GM10847 (cell line): ENCODE results near the gene USP40.

Experiments used
- POLR2A ChIP-seq: IDR thresholded peaks from 2 replicates; pipeline ENCODE4 v1.6.1; 2011; ENCODE audit not compliant: insufficient read length; ENCODE audit errors: extremely low read depth

The USP40 gene, protein sequence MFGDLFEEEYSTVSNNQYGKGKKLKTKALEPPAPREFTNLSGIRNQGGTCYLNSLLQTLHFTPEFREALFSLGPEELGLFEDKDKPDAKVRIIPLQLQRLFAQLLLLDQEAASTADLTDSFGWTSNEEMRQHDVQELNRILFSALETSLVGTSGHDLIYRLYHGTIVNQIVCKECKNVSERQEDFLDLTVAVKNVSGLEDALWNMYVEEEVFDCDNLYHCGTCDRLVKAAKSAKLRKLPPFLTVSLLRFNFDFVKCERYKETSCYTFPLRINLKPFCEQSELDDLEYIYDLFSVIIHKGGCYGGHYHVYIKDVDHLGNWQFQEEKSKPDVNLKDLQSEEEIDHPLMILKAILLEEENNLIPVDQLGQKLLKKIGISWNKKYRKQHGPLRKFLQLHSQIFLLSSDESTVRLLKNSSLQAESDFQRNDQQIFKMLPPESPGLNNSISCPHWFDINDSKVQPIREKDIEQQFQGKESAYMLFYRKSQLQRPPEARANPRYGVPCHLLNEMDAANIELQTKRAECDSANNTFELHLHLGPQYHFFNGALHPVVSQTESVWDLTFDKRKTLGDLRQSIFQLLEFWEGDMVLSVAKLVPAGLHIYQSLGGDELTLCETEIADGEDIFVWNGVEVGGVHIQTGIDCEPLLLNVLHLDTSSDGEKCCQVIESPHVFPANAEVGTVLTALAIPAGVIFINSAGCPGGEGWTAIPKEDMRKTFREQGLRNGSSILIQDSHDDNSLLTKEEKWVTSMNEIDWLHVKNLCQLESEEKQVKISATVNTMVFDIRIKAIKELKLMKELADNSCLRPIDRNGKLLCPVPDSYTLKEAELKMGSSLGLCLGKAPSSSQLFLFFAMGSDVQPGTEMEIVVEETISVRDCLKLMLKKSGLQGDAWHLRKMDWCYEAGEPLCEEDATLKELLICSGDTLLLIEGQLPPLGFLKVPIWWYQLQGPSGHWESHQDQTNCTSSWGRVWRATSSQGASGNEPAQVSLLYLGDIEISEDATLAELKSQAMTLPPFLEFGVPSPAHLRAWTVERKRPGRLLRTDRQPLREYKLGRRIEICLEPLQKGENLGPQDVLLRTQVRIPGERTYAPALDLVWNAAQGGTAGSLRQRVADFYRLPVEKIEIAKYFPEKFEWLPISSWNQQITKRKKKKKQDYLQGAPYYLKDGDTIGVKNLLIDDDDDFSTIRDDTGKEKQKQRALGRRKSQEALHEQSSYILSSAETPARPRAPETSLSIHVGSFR

DNA sequence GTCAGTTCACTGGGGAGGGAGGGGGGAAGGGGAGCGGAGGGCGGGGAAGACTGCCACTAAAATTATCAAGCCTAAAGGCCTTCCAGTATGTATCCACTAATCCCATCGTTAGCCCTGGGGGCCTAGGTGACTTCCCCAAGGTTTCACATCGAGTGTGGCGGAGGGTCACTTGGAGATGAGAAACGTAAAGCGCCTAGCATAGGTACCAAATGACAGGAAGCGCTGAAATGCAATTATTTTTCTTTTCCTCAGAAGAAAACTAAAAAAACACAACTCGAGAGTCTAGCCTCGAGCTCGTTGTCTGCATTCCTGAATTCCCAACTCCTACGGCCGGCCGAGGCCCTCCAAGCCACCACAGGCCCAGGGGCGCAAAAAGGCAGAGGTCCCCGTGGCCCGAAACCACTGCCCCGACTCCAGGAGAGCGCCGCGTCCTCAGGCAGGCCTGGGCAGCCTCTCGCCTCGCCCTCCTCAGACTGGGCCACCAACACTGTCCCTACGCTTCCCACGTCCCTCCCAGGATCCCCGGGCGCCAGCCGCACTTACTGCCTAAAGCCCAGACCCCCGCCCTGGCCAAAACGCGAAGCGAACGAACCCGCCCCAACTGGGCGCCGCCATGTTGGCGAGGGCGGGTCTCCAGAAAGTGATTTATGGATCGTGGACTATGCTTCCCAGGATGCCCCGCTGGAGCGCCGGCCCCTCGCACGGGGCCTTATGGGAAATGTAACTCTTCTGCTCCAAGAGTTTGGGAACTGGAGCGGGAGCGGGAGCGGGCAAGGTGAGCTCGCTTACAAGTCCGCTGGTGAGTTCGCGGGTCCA is at the start of gene USP40:
TSS of gene USP40 (minus strand) at position 642 of the 816 bp plus-strand sequence. CDS start 1,228 bp downstream, outside the sequence.
- peak; percentile 63 for TF ChIP-seq POLR2A

DNA sequence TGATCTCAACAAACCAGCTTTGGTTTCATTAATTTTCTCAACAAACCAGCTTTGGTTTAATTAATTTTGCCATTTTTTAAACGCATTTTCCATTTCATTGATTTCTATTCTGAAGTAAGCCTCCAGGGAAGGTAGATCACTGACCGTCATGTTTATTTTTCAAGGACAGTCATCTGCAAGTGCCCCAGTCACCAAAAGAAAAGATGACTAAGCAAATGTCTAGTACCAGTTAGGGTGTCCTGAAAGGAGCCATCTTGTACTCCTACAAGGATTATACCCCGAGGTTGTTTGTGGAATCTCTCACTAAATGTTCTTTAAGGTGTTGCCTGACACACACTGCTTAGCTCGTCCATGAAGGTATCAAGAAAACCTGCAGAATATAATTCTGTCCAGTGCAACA is 44.7 kb upstream of the USP40 start:
- TF ChIP-seq POLR2A, result no peak

DNA sequence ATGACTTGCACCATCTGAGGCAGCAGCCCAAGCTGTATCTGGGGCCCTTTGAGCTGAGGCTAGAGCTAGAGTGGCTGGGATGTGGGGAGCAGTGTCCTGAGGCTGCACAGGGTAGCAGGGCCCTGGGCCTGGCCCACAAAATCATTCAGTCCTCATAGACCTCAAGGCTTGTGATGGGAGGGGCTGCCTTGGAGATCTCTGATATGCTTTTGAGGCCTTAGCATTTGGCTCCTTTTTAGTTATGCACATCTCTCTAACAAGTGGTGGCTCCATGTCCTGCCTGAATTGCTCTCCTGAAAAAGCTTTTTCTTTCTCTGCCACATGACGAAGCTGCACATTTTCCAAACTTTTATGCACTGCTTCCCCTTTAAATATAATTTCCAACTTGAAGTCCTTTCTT is 39.1 kb upstream of the USP40 start:
- TF ChIP-seq POLR2A, result no peak

DNA sequence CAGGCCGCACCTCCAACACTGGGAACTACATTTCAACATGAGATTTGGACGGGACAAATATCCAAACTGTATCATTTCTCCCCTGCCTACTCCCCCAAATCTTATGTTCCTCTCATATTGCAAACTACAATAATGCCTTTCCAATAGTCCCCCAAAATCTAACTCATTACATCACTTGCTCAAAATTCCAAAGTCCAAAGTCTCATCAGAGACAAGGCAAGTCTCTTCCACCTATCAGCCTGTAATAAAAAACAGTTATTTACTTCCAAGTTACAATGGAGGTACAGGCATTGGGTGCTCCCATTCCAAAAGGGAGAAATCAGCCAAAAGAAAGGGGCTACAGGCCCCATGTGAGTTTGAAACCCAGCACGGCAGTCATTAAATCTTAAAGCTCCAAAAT is 38.2 kb upstream of the USP40 start:
- no peak for TF ChIP-seq POLR2A

DNA sequence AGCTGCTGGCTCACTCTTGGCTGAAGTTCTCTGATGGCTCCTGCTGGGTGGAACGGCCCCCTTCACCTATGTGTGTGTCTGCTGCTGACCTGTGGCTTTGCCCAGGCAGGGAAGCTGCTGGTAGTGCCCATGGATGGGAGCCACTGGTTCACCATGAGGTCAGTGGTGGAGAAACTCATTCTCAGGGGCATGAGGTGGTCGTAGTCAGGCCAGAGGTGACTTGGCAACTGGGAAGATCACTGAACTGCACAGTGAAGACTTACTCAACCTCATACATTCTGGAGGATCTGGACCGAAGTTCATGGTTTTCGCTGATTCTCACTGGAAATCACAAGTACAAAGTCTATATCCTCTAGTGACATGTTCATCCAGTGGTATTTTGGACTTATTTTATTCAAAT is 36.9 kb upstream of the USP40 start:
- TF ChIP-seq POLR2A, result no peak

DNA sequence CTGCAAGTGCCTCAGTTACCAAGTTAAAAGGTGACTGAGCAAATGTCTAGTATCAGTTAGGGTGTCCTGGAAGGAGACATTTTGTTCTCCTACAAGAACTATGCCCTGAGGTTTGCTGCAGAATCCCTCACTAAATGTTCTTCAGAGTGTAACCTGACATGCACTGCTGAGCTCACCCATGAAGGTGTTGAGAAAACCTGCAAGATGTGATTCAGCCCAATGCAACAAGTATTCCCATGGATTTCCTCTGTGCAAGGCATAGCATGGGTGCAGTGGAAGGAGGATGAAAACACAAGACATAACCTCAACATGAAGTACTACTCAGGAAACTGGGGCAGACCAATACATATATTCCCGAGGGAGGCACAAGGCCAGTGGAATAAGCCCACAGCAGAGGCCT is 35.5 kb upstream of the USP40 start:
- TF ChIP-seq POLR2A, result no peak

DNA sequence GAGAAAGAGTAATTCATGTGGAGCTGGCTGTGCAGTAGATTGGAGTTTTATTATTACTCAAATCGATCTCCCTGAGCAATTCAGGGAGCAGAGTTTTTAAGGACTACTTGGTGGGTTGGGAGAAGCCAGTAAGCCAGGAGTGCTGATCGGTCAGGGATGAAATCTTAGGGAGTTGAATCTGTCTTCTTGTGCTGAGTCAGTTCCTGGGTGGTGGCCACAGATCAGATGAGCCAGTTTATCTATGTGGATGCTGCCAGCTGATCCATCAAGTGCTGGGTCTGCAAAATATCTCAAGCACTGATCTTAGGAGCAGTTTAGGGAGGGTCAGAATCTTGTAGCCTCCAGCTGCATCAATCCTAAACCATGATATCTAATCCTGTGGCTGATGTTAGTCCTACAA is 33.8 kb upstream of the USP40 start:
- no peak for TF ChIP-seq POLR2A

DNA sequence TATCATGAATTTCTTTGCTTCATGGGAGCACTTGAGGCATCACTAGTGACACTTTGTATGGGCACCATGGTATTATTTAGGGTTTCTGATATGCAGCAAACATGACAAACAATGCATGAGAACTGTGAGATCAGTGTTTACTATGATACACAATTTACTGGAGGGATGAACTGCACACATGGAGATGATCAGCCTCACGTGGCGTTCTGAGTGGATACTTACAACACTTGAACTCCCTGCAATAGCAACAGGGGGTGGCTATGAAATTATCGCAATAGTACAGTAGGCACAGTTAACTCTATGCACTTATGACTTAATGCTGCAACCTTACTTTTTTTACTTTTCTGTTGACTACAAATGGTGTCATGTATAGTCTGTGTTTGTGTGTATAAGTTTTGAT is 32.4 kb upstream of the USP40 start:
- TF ChIP-seq POLR2A, result no peak

DNA sequence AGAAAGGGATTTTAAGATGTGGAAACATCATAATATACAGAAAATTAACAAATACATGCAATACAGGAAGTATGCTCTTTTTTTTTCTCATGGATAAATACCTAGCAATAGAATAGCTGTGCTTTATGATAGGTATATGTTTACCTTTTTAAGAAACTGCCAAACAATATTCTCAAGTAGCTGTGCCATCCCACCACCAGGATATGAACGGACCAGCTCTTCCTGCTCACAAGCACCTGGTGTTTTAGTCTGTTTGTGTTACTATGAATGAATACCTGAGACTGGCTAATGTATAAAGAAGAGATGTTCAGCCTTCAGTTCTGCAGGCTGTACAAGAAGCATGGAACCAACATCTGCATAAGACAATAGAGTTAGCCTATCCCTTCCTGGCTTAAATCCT is 30.9 kb upstream of the USP40 start:
- TF ChIP-seq POLR2A, result no peak

DNA sequence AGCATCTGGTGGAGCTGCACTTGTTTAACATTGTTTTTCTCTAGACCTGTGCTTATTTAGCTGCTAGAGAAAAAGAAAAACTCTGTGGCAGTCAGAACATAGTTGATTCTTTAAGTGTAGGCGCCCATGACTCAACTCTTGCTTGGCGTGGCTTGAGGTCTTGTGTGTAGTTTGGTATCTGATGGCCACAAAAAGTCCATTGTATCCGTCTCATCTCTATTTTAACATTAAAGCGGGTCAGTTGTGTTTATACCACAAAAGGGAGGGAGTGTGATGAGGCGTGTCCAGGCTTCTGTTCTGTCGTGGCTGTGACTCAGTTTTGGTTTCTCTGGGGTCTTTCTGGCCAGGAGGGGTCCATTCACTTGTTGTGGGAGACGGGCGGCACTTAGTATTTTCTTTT is 26.6 kb upstream of the USP40 start:
- no peak for TF ChIP-seq POLR2A

DNA sequence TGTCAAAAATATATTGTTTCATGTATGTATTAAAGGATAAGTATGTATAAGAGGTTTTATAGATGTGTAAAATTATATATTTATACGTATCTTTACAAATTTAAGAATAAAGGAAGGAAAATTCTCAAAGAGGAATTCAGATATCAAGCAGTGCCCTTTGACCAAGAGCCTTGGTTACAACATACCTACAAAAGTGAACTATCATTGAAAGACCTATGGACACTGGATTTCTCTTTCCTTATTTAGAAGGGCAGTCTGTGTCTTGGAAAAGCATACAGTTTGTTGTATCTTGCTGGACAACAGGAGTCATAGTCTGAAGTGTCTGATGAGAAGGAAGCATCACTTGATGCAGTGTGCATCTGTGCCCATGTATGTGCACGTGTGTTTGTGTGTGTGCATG is 21.8 kb upstream of the USP40 start:
- no peak for TF ChIP-seq POLR2A

DNA sequence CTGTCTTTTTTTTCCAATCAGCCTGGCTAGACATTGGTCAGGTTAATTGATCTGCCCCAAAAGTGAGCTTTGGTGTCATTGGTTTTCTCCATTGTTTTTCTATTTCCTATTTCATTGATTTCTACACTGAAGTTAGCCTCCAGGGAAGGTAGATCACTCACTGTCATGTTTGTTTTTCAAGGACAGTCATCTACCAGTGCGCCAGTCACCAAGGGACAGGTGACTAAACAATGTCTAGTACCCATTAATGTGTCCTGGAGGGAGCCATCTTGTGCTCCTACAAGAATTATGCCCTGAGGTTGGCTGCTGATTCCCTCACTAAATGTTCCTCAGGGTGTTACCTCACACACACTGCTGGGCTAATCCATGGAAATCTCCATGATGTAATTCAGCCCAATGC is 17.6 kb upstream of the USP40 start:
- TF ChIP-seq POLR2A, result no peak

DNA sequence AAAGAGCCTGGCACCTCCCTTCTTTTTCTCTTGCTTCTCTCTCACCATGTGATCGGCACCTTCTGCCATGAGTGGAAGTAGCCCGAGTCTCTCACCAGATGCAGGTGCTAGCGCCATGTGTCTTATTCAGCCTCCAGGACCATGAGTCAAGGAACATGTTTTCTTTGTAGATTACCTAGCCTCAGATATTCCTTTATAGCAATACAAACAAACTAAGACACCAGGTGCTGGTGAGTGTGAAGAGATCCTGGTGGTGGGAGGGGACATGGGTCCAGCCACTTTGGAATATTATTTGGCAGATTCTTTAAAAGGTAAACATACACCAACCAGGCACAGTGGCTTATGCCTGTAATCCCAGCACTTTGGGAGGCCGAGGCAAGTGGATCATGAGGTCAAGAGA is 5.9 kb upstream of the USP40 start:
- TF ChIP-seq POLR2A, result no peak

DNA sequence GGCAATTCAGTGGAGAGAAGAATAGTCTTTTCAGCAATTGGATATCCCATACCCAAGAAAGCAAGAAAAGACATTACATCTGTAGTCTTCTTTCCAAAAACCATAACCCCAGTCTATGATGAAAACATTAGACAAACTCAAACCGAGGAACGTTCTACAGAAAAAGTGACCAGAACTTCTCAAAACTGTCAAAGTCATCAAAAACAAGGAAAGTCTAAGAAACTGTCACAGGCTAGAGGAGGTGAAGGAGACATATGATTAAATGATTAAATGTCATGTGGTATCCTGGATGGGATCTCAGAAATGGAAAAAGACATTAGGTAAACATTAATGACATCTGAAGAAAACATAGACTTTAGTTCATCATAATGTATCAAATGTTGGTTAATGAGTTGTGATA is 4.9 kb upstream of the USP40 start:
- no peak for TF ChIP-seq POLR2A

DNA sequence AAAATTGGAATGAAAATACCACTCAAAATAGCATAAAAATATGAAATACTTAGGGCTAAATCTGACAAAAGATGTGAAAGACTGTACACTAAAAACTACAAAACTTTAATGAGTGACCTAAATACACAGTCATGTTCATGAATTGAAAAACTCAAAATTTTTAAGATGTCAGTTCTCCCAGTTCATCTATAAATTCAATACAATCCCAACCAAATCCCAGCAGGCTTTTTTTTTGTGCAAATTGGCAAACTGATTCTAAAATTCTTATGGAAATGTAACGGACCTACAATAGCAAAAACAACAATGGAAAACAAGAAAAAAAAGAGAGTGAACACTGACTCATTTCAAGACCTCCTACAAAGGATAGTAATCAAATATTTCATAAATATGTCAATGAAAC is 4.4 kb upstream of the USP40 start:
- no peak for TF ChIP-seq POLR2A
